CD14-positive monocyte (primary cell): ENCODE results near the gene NSUN7. TPM values are rescaled to one million over a fixed set of nuclear protein-coding genes. Genes with fewer than 3 reads are reported as not detected.

Experiments
- DNase-seq, 3 donors: peaks; one replicate each; pipeline ENCODE4 v3.0.0-alpha.2; 2011 to 2022
- H2AFZ ChIP-seq: 2 replicates; pipeline ENCODE4 v1.6.0; 2012; ENCODE audit warnings: mild to moderate bottlenecking, low read depth, low read length, inconsistent platforms; ENCODE audit not compliant: insufficient read depth, poor library complexity, severe bottlenecking
- H3K27ac ChIP-seq, 2 donors: 1 replicate in 1 of 2; 2 replicates in 1 of 2; pipeline ENCODE4 v1.5.1; 2012 to 2013; ENCODE audit warnings: low read length in 2 of 2, control low read depth in 1 of 2, inconsistent platforms in 1 of 2, low read depth in 1 of 2, mild to moderate bottlenecking in 1 of 2
- H3K27me3 ChIP-seq, 2 donors: one replicate each; pipeline versions ENCODE4 v1.6.0 to v1.6.1; 2011 to 2013; ENCODE audit warnings: low read length in 2 of 2; ENCODE audit not compliant: control insufficient read depth in 2 of 2, insufficient read depth in 2 of 2
- H3K36me3 ChIP-seq, 2 donors: replicated peaks in 1 of 2; 1 replicate in 1 of 2; 2 replicates in 1 of 2; pipeline versions ENCODE4 v1.5.1 to v1.6.1; 2012 to 2013; ENCODE audit warnings: low read length in 2 of 2, control low read depth in 1 of 2, inconsistent platforms in 1 of 2, mild to moderate bottlenecking in 1 of 2; ENCODE audit not compliant: insufficient read depth in 2 of 2, control insufficient read depth in 1 of 2
- H3K4me1 ChIP-seq, 2 donors: 1 replicate in 1 of 2; 2 replicates in 1 of 2; pipeline versions ENCODE4 v1.5.1 to v1.6.1; 2012 to 2013; ENCODE audit warnings: low read length in 2 of 2, control low read depth in 1 of 2, inconsistent platforms in 1 of 2, mild to moderate bottlenecking in 1 of 2, moderate library complexity in 1 of 2; ENCODE audit not compliant: insufficient read depth in 2 of 2, control insufficient read depth in 1 of 2
- H3K4me2 ChIP-seq: replicated peaks from 2 replicates; pipeline ENCODE3; 2012; ENCODE audit warnings: low read length, moderate library complexity, mild to moderate bottlenecking; ENCODE audit not compliant: poor library complexity, severe bottlenecking; ENCODE audit errors: extremely low read depth
- H3K4me3 ChIP-seq, 3 experiments: fragments of 200-600 bp in 1 of 3; sonication (generic) in 1 of 3; replicated peaks in 1 of 3; 1 replicate in 2 of 3; 2 replicates in 1 of 3; pipeline ENCODE4 v1.5.1; 2011 to 2013; ENCODE audit warnings: low read length in 3 of 3, mild to moderate bottlenecking in 3 of 3, control low read depth in 2 of 3, low read depth in 2 of 3, inconsistent platforms in 1 of 3, moderate library complexity in 1 of 3
- H3K79me2 ChIP-seq: 2 replicates; pipeline ENCODE4 v1.6.0; 2012; ENCODE audit warnings: mild to moderate bottlenecking, control low read depth, inconsistent platforms, low read length, moderate library complexity; ENCODE audit not compliant: insufficient read depth
- H3K9ac ChIP-seq: 2 replicates; pipeline ENCODE4 v1.6.0; 2017; ENCODE audit warnings: low read length, mild to moderate bottlenecking; ENCODE audit not compliant: insufficient read depth, poor library complexity, severe bottlenecking
- H3K9me3 ChIP-seq, 2 donors: replicated peaks in 1 of 2; 1 replicate in 1 of 2; 2 replicates in 1 of 2; pipeline versions ENCODE4 v1.5.1 to v1.6.1; 2012 to 2013; ENCODE audit warnings: low read length in 2 of 2, control low read depth in 1 of 2; ENCODE audit not compliant: control insufficient read depth in 1 of 2, insufficient read depth in 1 of 2
- H4K20me1 ChIP-seq: 2 replicates; pipeline ENCODE4 v1.6.0; 2012; ENCODE audit warnings: mild to moderate bottlenecking, low read length, control low read depth, moderate library complexity; ENCODE audit not compliant: insufficient read depth
- H3K27ac Mint-ChIP-seq, 7 donors: one replicate each; pipeline ENCODE4 v1.8.0; 2020; ENCODE audit warnings: mild to moderate bottlenecking in 7 of 7, mixed read lengths in 7 of 7, moderate library complexity in 6 of 7, inconsistent platforms in 2 of 7
- H3K27me3 Mint-ChIP-seq, 3 donors: one replicate each; pipeline ENCODE4 v1.8.0; 2021 to 2022; ENCODE audit warnings: low read depth in 3 of 3, mild to moderate bottlenecking in 3 of 3, mixed read lengths in 3 of 3, moderate library complexity in 3 of 3, inconsistent platforms in 1 of 3
- H3K36me3 Mint-ChIP-seq, 2 donors: one replicate each; pipeline ENCODE4 v1.8.0; 2020; ENCODE audit warnings: mixed read lengths in 2 of 2, inconsistent platforms in 1 of 2, mild to moderate bottlenecking in 1 of 2
- H3K4me1 Mint-ChIP-seq: one replicate; pipeline ENCODE4 v1.8.0; 2020; ENCODE audit warnings: mild to moderate bottlenecking, mixed read lengths
- H3K4me3 Mint-ChIP-seq, 2 donors: one replicate each; pipeline ENCODE4 v1.8.0; 2020; ENCODE audit warnings: mild to moderate bottlenecking in 2 of 2, mixed read lengths in 2 of 2, moderate library complexity in 1 of 2
- H3K9me3 Mint-ChIP-seq, 7 donors: one replicate each; pipeline ENCODE4 v1.8.0; 2020 to 2022; ENCODE audit warnings: mixed read lengths in 7 of 7, mild to moderate bottlenecking in 6 of 7, moderate library complexity in 6 of 7, inconsistent platforms in 2 of 7
- WGBS: methylation state at CpG from one replicate; pipeline ENCODE4 v1.1.5; 2013; ENCODE audit warnings: missing lambda C conversion rate; ENCODE audit not compliant: insufficient coverage; 5-methylcytosine and 5-hydroxymethylcytosine counted together
- intact Hi-C, 2 donors: fragments of 100-400 bp; cut with micrococcal nuclease; formaldehyde crosslinking; loops; one replicate each; pipeline versions ENCODE4 v1.15.0 to v1.15.1; 2023
- polyA plus RNA-seq, 3 donors: library from polyadenylated mRNA; depleted of rRNA in 1 of 3; unstranded in 2 of 3; stranded (reverse) in 1 of 3; fragments of 300-500 nt in 2 of 3; fragments of >200 nt in 1 of 3; fragmentation: Illumina TruSeq in 2 of 3; gene quantifications; 1 replicate in 2 of 3; 2 replicates in 1 of 3; pipeline ENCODE4 v1.2.3, GENCODE V29; 2012 to 2021
- TF ChIP-seq, protein P1 (sequence below): fragments of 200-600 bp; IDR thresholded peaks from one replicate; pipeline ENCODE4 v1.8.0; 2022; ENCODE audit warnings: antibody characterized with exemption, mild to moderate bottlenecking

Gene NSUN7
- polyA plus RNA-seq, 3 donors = 0.21 to 0.62 (median 0.57) TPM

- TF ChIP-seq, protein P1, sequence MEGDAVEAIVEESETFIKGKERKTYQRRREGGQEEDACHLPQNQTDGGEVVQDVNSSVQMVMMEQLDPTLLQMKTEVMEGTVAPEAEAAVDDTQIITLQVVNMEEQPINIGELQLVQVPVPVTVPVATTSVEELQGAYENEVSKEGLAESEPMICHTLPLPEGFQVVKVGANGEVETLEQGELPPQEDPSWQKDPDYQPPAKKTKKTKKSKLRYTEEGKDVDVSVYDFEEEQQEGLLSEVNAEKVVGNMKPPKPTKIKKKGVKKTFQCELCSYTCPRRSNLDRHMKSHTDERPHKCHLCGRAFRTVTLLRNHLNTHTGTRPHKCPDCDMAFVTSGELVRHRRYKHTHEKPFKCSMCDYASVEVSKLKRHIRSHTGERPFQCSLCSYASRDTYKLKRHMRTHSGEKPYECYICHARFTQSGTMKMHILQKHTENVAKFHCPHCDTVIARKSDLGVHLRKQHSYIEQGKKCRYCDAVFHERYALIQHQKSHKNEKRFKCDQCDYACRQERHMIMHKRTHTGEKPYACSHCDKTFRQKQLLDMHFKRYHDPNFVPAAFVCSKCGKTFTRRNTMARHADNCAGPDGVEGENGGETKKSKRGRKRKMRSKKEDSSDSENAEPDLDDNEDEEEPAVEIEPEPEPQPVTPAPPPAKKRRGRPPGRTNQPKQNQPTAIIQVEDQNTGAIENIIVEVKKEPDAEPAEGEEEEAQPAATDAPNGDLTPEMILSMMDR = no peak
- no peaks in the 10 kb centered on the region for H4K20me1 ChIP-seq
- no peak overlapping the region for H2AFZ ChIP-seq
- Mint-ChIP-seq H3K9me3 (no peaks in the 10 kb centered on the region), H3K36me3 (no peaks in the 10 kb centered on the region), H3K4me1 (peaks cover 14% of the 10 kb centered on the region), H3K4me3 (no peak overlapping the region), H3K27me3 (no peaks in the 10 kb centered on the region), H3K27ac (no peak overlapping the region)
- H3K4me2 ChIP-seq = no peak overlapping the region
- DNase-seq = no peak
- no peak overlapping the region for H3K27ac ChIP-seq
- WGBS = 83% methylated on average over 6 of the region's 13 CpGs
- H3K9me3 ChIP-seq = no peaks in the 10 kb centered on the region
- no peaks in the 10 kb centered on the region for H3K36me3 ChIP-seq
- no peak overlapping the region for H3K9ac ChIP-seq
- no peaks in the 10 kb centered on the region for H3K79me2 ChIP-seq
- peaks cover 10 to 14% of the 10 kb centered on the region in 2 donors for H3K4me1 ChIP-seq
- intact Hi-C loops = loop anchor here in 1 of 2 donors (2.0 to 10.0 kb wide), 3 partner anchors 48 to 108 kb away; no protein-coding TSS in a partner anchor
- no peaks in the 10 kb centered on the region for H3K27me3 ChIP-seq
- H3K4me3 ChIP-seq = no peak overlapping the region
Measured at GRCh38 chr4:40842318-40842717, 92.6 kb downstream of the NSUN7 start.

- H3K4me3 ChIP-seq = no peak overlapping the region
- H3K9ac ChIP-seq = no peak overlapping the region
- no peak overlapping the region for H3K27ac ChIP-seq
- no peak overlapping the region for H3K4me2 ChIP-seq
- Mint-ChIP-seq H3K36me3 (no peaks in the 10 kb centered on the region), H3K4me1 (peaks cover 14% of the 10 kb centered on the region), H3K27ac (no peak overlapping the region), H3K4me3 (no peak overlapping the region), H3K27me3 (no peaks in the 10 kb centered on the region), H3K9me3 (no peaks in the 10 kb centered on the region)
- H3K4me1 ChIP-seq = peaks cover 10 to 14% of the 10 kb centered on the region in 2 donors
- no peak overlapping the region for H2AFZ ChIP-seq
- intact Hi-C loops = loop anchor here in 1 of 2 donors (2.0 to 10.0 kb wide), 3 partner anchors 48 to 108 kb away; no protein-coding TSS in a partner anchor
- no peak for DNase-seq
- no peaks in the 10 kb centered on the region for H3K9me3 ChIP-seq
- no peaks in the 10 kb centered on the region for H4K20me1 ChIP-seq
- H3K79me2 ChIP-seq = no peaks in the 10 kb centered on the region
- WGBS = 84% methylated on average over 7 of the region's 14 CpGs
- TF ChIP-seq, protein P1 = no peak
- no peaks in the 10 kb centered on the region for H3K27me3 ChIP-seq
- no peaks in the 10 kb centered on the region for H3K36me3 ChIP-seq
Measured at GRCh38 chr4:40842725-40843423, 93.1 kb downstream of the NSUN7 start.
